Transverse colon (tissue), 4 donors: ENCODE data around the gene LUC7L2. TPM values are rescaled to one million over a fixed set of nuclear protein-coding genes. Genes with fewer than 3 reads are reported as not detected.

ENCODE experiments used
- DNase-seq: peaks from one replicate; pipeline ENCODE4 v3.0.0-alpha.2; 2019
- H3K27ac ChIP-seq, 4 donors: fragments of 200-600 bp; sonication (generic); 2 replicates each; pipeline ENCODE4 v1.5.1; 2016 to 2018; ENCODE audit warnings: inconsistent platforms in 4 of 4
- H3K27me3 ChIP-seq: fragments of 200-600 bp; sonication (generic); 2 replicates; pipeline ENCODE4 v1.5.1; 2017; ENCODE audit warnings: inconsistent platforms
- H3K36me3 ChIP-seq, 4 donors: fragments of 200-600 bp; sonication (generic); 2 replicates each; pipeline ENCODE4 v1.5.1; 2017 to 2019; ENCODE audit warnings: inconsistent platforms in 4 of 4
- H3K4me1 ChIP-seq, 4 donors: fragments of 200-600 bp; sonication (generic); 2 replicates each; pipeline ENCODE4 v1.5.1; 2017 to 2020; ENCODE audit warnings: inconsistent platforms in 4 of 4
- H3K4me3 ChIP-seq, 4 donors: fragments of 200-600 bp; sonication (generic); 1 replicate in 1 of 4; 2 replicates in 3 of 4; pipeline versions ENCODE4 v1.5.1 to v1.6.1; 2017 to 2019; ENCODE audit warnings: inconsistent platforms in 4 of 4
- H3K9me3 ChIP-seq, 2 donors: fragments of 200-600 bp; sonication (generic); 2 replicates each; pipeline ENCODE4 v1.5.1; 2017 to 2019; ENCODE audit warnings: inconsistent platforms in 2 of 2
- EP300 ChIP-seq: sonication (generic); formaldehyde crosslinking; IDR thresholded peaks from one replicate; pipeline ENCODE4 v1.6.1; 2017; ENCODE audit warnings: antibody characterized with exemption, low read depth
- POLR2A ChIP-seq: fragments of 450-650 bp; IDR thresholded peaks from one replicate; pipeline ENCODE4 v1.6.1; 2016; ENCODE audit warnings: antibody characterized with exemption, mild to moderate bottlenecking, moderate library complexity
- POLR2AphosphoS5 ChIP-seq, 3 donors: sonication (generic); formaldehyde crosslinking; IDR thresholded peaks; one replicate each; pipeline ENCODE4 v1.6.1; 2016; ENCODE audit warnings: antibody characterized with exemption in 3 of 3
- WGBS, 2 donors: methylation state at CpG; one replicate each; pipeline ENCODE4 v1.1.5; 2018; ENCODE audit warnings: low coverage in 1 of 2; 5-methylcytosine and 5-hydroxymethylcytosine counted together
- in situ Hi-C, 4 donors: fragments of 200-750 bp; cut with MboI; loops; one replicate each; pipeline versions ENCODE4 v1.15.0 to v1.15.1; 2017; ENCODE audit warnings: low sequenced_read_pairs in 3 of 4, low pct_ligation_motif_present in 1 of 4, low pct_unique_long_range_greater_than_20kb in 1 of 4
- intact Hi-C: fragments of 100-400 bp; cut with DNase I; formaldehyde crosslinking; loops from one replicate; pipeline ENCODE4 v1.15.1; 2023; ENCODE audit warnings: low total_unique reads
- total RNA-seq, 4 donors: library from RNA; depleted of rRNA; stranded (reverse); fragments of >200 nt; gene quantifications; one replicate each; pipeline ENCODE4 v1.1.0, GENCODE V29; 2016
- TF ChIP-seq, protein P1 (sequence below), 5 experiments: fragments of 200-600 bp in 3 of 5; fragments of 450-650 bp in 2 of 5; sonication (generic) in 3 of 5; IDR thresholded peaks; 1 replicate in 2 of 5; 2 replicates in 3 of 5; pipeline ENCODE4 v1.5.1; 2016 to 2017; ENCODE audit warnings: antibody characterized with exemption in 5 of 5, inconsistent platforms in 3 of 5, mild to moderate bottlenecking in 2 of 5, moderate library complexity in 1 of 5

LUC7L2 gene
- total RNA-seq, 4 donors from 2014 or later: 57.3 to 111 (median 76.9) TPM

DNA sequence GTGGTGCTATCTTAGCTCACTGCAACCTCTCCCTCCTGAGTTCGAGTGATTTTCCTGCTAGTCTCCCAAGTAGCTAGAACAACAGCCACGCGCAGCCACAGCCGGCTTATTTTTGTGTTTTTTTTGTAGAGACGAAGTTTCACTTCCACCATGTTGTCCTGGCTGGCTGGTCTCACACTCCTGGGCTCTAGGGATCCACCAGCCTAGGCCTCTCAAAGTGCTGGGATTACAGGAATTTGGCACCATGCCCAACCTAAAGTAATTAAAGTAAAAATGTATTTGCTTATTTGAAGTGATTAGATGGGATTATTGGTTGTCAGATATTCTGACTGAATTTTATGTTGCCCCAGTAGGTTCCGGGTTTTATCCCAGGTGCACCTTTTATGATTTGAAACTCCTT is 22.7 kb downstream of the LUC7L2 start:
- H3K27ac ChIP-seq: no peak overlapping the region
- H3K36me3 ChIP-seq: peaks cover 0 to 47% (median 20%) of the 10 kb centered on the region in 4 donors
- 80 to 81% methylated on average over 6 of the region's 6 CpGs for WGBS, 2 donors
- in situ Hi-C loops: no loop called here
- no peaks in the 10 kb centered on the region for H3K27me3 ChIP-seq
- no peak overlapping the region for H3K4me3 ChIP-seq
- no peaks in the 10 kb centered on the region for H3K9me3 ChIP-seq
- no peak for DNase-seq
- no peaks in the 10 kb centered on the region for H3K4me1 ChIP-seq
- intact Hi-C loops: no loop called here
- no peak for TF ChIP-seq POLR2AphosphoS5 (IDR thresholded peaks at IDR 0.05)
- TF ChIP-seq POLR2A: no peak
- TF ChIP-seq, protein P1, sequence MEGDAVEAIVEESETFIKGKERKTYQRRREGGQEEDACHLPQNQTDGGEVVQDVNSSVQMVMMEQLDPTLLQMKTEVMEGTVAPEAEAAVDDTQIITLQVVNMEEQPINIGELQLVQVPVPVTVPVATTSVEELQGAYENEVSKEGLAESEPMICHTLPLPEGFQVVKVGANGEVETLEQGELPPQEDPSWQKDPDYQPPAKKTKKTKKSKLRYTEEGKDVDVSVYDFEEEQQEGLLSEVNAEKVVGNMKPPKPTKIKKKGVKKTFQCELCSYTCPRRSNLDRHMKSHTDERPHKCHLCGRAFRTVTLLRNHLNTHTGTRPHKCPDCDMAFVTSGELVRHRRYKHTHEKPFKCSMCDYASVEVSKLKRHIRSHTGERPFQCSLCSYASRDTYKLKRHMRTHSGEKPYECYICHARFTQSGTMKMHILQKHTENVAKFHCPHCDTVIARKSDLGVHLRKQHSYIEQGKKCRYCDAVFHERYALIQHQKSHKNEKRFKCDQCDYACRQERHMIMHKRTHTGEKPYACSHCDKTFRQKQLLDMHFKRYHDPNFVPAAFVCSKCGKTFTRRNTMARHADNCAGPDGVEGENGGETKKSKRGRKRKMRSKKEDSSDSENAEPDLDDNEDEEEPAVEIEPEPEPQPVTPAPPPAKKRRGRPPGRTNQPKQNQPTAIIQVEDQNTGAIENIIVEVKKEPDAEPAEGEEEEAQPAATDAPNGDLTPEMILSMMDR (IDR thresholded peaks at IDR 0.05): no peak
- no peak for TF ChIP-seq EP300

DNA sequence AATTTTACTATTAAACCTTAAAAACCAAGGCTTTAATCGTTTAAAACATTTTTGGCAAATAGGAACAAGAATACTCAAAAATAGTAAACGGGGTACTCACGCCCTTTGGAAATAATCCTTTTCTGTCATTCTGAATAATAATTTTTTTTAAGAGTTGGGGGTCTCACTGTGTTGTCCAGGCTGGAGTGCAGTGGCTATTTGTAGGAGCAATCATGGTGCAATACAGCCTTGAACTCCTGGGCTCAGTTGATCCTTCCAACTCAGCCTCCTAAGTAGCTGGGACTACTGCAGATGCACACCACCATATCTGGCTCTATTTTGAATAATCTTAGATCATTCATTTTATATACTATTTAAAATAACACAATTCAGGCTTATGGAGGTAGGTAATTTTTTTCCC is 24.9 kb downstream of the LUC7L2 start:
- H3K36me3 ChIP-seq: peaks cover 0 to 43% (median 20%) of the 10 kb centered on the region in 4 donors
- WGBS, 2 donors: 86 to 94% methylated on average over 3 of the region's 3 CpGs
- in situ Hi-C loops: no loop called here

DNA sequence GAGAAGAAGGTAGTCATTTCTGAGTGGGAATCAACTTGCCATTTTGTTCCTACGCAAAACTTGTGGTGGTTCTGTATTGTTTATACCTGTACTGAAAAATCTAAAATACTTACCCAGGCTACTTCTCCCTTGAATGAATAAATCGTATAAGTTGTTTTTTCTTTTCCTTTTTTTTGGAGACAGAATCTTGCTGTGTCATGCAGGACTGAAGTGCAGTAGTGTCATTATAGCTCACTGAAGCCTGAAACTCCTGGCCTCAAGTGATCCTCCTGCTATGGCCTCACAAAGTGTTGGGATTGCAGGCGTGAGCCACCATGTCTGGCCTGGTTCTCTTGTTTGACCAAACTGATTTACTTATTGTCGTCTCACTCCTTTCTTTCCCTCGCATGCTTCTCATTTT is 27.9 kb downstream of the LUC7L2 start:
- TF ChIP-seq EP300 (no peak), POLR2AphosphoS5 (IDR thresholded peaks at IDR 0.05) (no peak), POLR2A (no peak)
- TF ChIP-seq, protein P1 (IDR thresholded peaks at IDR 0.05): no peak
- Histone ChIP-seq H3K27ac (no peak overlapping the region), H3K27me3 (no peaks in the 10 kb centered on the region), H3K9me3 (no peaks in the 10 kb centered on the region), H3K36me3 (peaks cover 0 to 54% (median 18%) of the 10 kb centered on the region in 4 donors), H3K4me3 (no peak overlapping the region), H3K4me1 (no peaks in the 10 kb centered on the region)
- in situ Hi-C loops: no loop called here
- whole genome bisulfite sequencing, 2 donors: 85 to 100% methylated on average over 4 to 5 of the region's 5 CpGs
- no peak for DNase-seq
- intact Hi-C loops: no loop called here

More for the DNA sequence above, 24.9 kb downstream of the LUC7L2 start:
- no peaks in the 10 kb centered on the region for H3K9me3 ChIP-seq
- TF ChIP-seq POLR2AphosphoS5 (IDR thresholded peaks at IDR 0.05) (no peak), EP300 (no peak)
- intact Hi-C loops: no loop called here
- no peak overlapping the region for H3K27ac ChIP-seq
- no peak overlapping the region for H3K4me3 ChIP-seq
- H3K4me1 ChIP-seq: no peaks in the 10 kb centered on the region
- no peak for DNase-seq
- no peaks in the 10 kb centered on the region for H3K27me3 ChIP-seq

DNA sequence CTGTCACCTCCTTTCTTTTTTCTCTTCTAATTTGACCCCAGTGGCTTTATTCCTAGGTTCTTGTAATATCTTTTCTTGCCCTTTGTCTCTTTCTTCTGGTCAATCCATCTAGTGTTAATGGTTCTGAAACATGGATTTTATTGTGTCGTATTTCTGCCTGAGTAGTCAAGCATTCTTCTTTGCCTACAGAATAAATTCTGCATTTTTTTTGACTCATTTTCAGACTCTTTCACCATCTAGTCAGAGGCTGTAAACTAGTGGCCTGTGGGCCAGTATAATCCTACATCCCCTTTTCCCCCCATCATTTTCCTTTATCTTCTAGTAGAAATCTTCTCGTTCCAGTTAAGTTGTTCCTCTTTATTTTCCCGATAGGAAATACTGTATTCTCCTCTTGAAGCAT is 29.4 kb downstream of the LUC7L2 start:
- H3K9me3 ChIP-seq: no peaks in the 10 kb centered on the region
- in situ Hi-C loops: no loop called here
- H3K36me3 ChIP-seq: peaks cover 0 to 51% (median 14%) of the 10 kb centered on the region in 4 donors
- whole genome bisulfite sequencing, 2 donors: 83 to 88% methylated on average over 2 to 3 of the region's 3 CpGs
- H3K4me3 ChIP-seq: no peak overlapping the region
- DNase-seq: no peak
- TF ChIP-seq POLR2A (no peak), POLR2AphosphoS5 (IDR thresholded peaks at IDR 0.05) (no peak), EP300 (no peak)
- TF ChIP-seq, protein P1 (IDR thresholded peaks at IDR 0.05): no peak
- H3K27ac ChIP-seq: no peak overlapping the region
- no peaks in the 10 kb centered on the region for H3K4me1 ChIP-seq
- H3K27me3 ChIP-seq: no peaks in the 10 kb centered on the region
- intact Hi-C loops: no loop called here

DNA sequence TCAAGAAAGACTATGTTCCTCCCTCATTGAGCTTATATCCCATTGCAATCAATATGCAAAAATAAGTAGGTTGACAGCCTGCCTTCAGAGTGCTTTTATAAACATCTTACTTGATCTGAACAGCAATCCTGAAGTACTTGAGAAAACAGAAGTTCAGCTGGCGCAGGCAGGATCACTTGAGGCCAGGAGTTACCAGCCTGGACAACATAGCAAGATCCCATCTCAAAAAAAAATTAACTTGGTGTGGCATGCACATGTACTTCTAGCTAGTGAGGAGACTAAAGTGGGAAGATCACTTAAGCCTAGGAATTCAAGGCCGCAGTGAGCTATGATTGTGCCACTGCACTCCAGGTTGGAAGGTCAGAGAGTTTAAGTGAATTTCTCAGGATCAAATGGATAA is 30.1 kb downstream of the LUC7L2 start:
- TF ChIP-seq POLR2AphosphoS5 (IDR thresholded peaks at IDR 0.05): no peak
- TF ChIP-seq, protein P1 (IDR thresholded peaks at IDR 0.05): no peak
- TF ChIP-seq EP300: no peak
- TF ChIP-seq POLR2A: no peak
- intact Hi-C loops: no loop called here
- DNase-seq: no peak
- H3K27me3 ChIP-seq: no peaks in the 10 kb centered on the region
- 94 to 98% methylated on average over 2 of the region's 2 CpGs for WGBS, 2 donors
- H3K4me3 ChIP-seq: no peak overlapping the region
- no peak overlapping the region for H3K27ac ChIP-seq
- peaks cover 0 to 6% (median 0%) of the 10 kb centered on the region in 4 donors for H3K4me1 ChIP-seq
- H3K36me3 ChIP-seq: peaks cover 0 to 45% (median 11%) of the 10 kb centered on the region in 4 donors
- in situ Hi-C loops: no loop called here
- no peaks in the 10 kb centered on the region for H3K9me3 ChIP-seq
